Measurements from ENCODE around the gene TSPAN10.

- TF ChIP-seq, protein P1, sequence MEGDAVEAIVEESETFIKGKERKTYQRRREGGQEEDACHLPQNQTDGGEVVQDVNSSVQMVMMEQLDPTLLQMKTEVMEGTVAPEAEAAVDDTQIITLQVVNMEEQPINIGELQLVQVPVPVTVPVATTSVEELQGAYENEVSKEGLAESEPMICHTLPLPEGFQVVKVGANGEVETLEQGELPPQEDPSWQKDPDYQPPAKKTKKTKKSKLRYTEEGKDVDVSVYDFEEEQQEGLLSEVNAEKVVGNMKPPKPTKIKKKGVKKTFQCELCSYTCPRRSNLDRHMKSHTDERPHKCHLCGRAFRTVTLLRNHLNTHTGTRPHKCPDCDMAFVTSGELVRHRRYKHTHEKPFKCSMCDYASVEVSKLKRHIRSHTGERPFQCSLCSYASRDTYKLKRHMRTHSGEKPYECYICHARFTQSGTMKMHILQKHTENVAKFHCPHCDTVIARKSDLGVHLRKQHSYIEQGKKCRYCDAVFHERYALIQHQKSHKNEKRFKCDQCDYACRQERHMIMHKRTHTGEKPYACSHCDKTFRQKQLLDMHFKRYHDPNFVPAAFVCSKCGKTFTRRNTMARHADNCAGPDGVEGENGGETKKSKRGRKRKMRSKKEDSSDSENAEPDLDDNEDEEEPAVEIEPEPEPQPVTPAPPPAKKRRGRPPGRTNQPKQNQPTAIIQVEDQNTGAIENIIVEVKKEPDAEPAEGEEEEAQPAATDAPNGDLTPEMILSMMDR (CRISPR knock-in tag; IDR thresholded peaks at IDR 0.05) = no peak
- TF ChIP-seq ZZZ3 (CRISPR knock-in tag; IDR thresholded peaks at IDR 0.05; ENCODE audit: borderline replicate concordance) (no peak), TCF7L2 (IDR thresholded peaks at IDR 0.05; ENCODE audit: low read depth, low read length) (no peak), POLR2A (IDR thresholded peaks at IDR 0.05; ENCODE audit: insufficient read depth in 1 of 2, low read depth in 2 of 2, low read length in 2 of 2) (no peak), ZNF10 (CRISPR knock-in tag; IDR thresholded peaks at IDR 0.05; ENCODE audit: borderline replicate concordance, low read depth) (no peak), PHF20 (CRISPR knock-in tag; IDR thresholded peaks at IDR 0.05) (no peak)
Observed at GRCh38 chr17:81688616-81689015, 51.6 kb downstream of the TSPAN10 start.

Data from HepG2 (cell line).